WTC11 (cell line): ENCODE results near the gene FYCO1. TPM values are rescaled to one million over a fixed set of nuclear protein-coding genes. Genes with fewer than 3 reads are reported as not detected.

Experiments used
- ATAC-seq: fragments of 200-7000 bp; cut with Tn5 transposase; 2 replicates; pipeline ENCODE4 v1.10.0; 2021; ENCODE audit warnings: mild to moderate bottlenecking, moderate library complexity
- CTCF ChIA-PET: fragments of 300-600 bp; sonication (Branson Sonifier 250); formaldehyde crosslinking; loops from one replicate; lab custom pipeline; 2021; ENCODE audit warnings: antibody characterized with exemption; lab: Charles Lee
- POLR2A ChIA-PET: fragments of 350-600 bp; sonication (Branson Sonifier 250); formaldehyde crosslinking; loops from one replicate; lab custom pipeline; 2021; ENCODE audit warnings: antibody characterized with exemption; lab: Charles Lee
- DNase-seq: peaks from one replicate; pipeline ENCODE4 v3.0.0; 2021; ENCODE audit warnings: low spot score
- H3K27ac Mint-ChIP-seq: 2 replicates; pipeline ENCODE4 v1.8.0; 2021; ENCODE audit warnings: mixed read lengths
- H3K27me3 Mint-ChIP-seq: 2 replicates; pipeline ENCODE4 v1.8.0; 2021; ENCODE audit warnings: low read depth, mild to moderate bottlenecking, moderate library complexity, mixed read lengths
- H3K36me3 Mint-ChIP-seq: 2 replicates; pipeline ENCODE4 v1.8.0; 2021; ENCODE audit warnings: mixed read lengths
- H3K4me1 Mint-ChIP-seq: 2 replicates; pipeline ENCODE4 v1.8.0; 2022; ENCODE audit warnings: mixed read lengths
- H3K4me3 Mint-ChIP-seq: 2 replicates; pipeline ENCODE4 v1.8.0; 2021; ENCODE audit warnings: mild to moderate bottlenecking, moderate library complexity, mixed read lengths
- H3K9me3 Mint-ChIP-seq: 2 replicates; pipeline ENCODE4 v1.8.0; 2021; ENCODE audit warnings: mixed read lengths
- AR ChIP-seq: fragments of 250-450 bp; sonication (Bioruptor Pico); IDR thresholded peaks from 2 replicates; pipeline ENCODE4 v1.9.0; 2021; ENCODE audit warnings: mild to moderate bottlenecking
- ATF1 ChIP-seq: sonication (generic); formaldehyde crosslinking; IDR thresholded peaks from 2 replicates; pipeline ENCODE4 v1.8.1; 2023; ENCODE audit warnings: mild to moderate bottlenecking, moderate library complexity, missing genetic modification reagents
- CTCF ChIP-seq: fragments of 200-600 bp; IDR thresholded peaks from 2 replicates; pipeline ENCODE4 v1.8.0; 2022; ENCODE audit warnings: antibody characterized with exemption
- E2F1 ChIP-seq: sonication (generic); formaldehyde crosslinking; IDR thresholded peaks from 2 replicates; pipeline ENCODE4 v1.8.0; 2022; ENCODE audit warnings: mild to moderate bottlenecking, missing genetic modification reagents
- ESRRA ChIP-seq: sonication (generic); formaldehyde crosslinking; IDR thresholded peaks from 2 replicates; pipeline ENCODE4 v1.8.1; 2022; ENCODE audit warnings: mild to moderate bottlenecking, missing genetic modification reagents, borderline replicate concordance
- FOXJ3 ChIP-seq: sonication (generic); formaldehyde crosslinking; IDR thresholded peaks from 2 replicates; pipeline ENCODE4 v1.9.0; 2021; ENCODE audit warnings: missing genetic modification reagents, mild to moderate bottlenecking, borderline replicate concordance
- GRHL2 ChIP-seq: fragments of 250-450 bp; sonication (Bioruptor Pico); IDR thresholded peaks from 2 replicates; pipeline ENCODE4 v1.8.0; 2022; ENCODE audit warnings: mild to moderate bottlenecking, moderate library complexity; ENCODE audit not compliant: insufficient replicate concordance, severe bottlenecking
- HMGA2 ChIP-seq: fragments of 250-450 bp; sonication (Bioruptor Pico); IDR thresholded peaks from 2 replicates; pipeline ENCODE4 v1.4.0; 2021; ENCODE audit warnings: mild to moderate bottlenecking, moderate library complexity
- IRF1 ChIP-seq: sonication (generic); formaldehyde crosslinking; IDR thresholded peaks from 2 replicates; pipeline ENCODE4 v1.8.0; 2023; ENCODE audit warnings: missing genetic modification reagents
- NFYB ChIP-seq: sonication (generic); formaldehyde crosslinking; conservative IDR thresholded peaks from 2 replicates; pipeline ENCODE4 v1.8.0; 2022; ENCODE audit warnings: low read depth, missing genetic modification reagents
- PRDM15 ChIP-seq: sonication (generic); formaldehyde crosslinking; IDR thresholded peaks from 2 replicates; pipeline ENCODE4 v1.8.0; 2022; ENCODE audit warnings: missing genetic modification reagents
- TP53 ChIP-seq: sonication (generic); formaldehyde crosslinking; IDR thresholded peaks from 2 replicates; pipeline ENCODE4 v1.8.1; 2023; ENCODE audit warnings: mild to moderate bottlenecking, missing genetic modification reagents
- ZBTB21 ChIP-seq: sonication (generic); formaldehyde crosslinking; IDR thresholded peaks from 2 replicates; pipeline ENCODE4 v1.8.1; 2023; ENCODE audit warnings: mild to moderate bottlenecking, missing genetic modification reagents, borderline replicate concordance
- ZBTB43 ChIP-seq: sonication (generic); formaldehyde crosslinking; IDR thresholded peaks from 2 replicates; pipeline ENCODE4 v1.8.1; 2023; ENCODE audit warnings: mild to moderate bottlenecking, missing genetic modification reagents
- ZNF416 ChIP-seq: fragments of 250-450 bp; sonication (Bioruptor Pico); IDR thresholded peaks from 2 replicates; pipeline ENCODE4 v1.9.0; 2021; ENCODE audit warnings: mild to moderate bottlenecking, inconsistent platforms
- ZNF512 ChIP-seq: sonication (generic); formaldehyde crosslinking; IDR thresholded peaks from 2 replicates; pipeline ENCODE4 v1.8.1; 2022; ENCODE audit warnings: missing genetic modification reagents, borderline replicate concordance
- ZNF532 ChIP-seq: fragments of 250-450 bp; sonication (Bioruptor Pico); IDR thresholded peaks from 2 replicates; pipeline ENCODE4 v1.9.0; 2021; ENCODE audit warnings: mild to moderate bottlenecking, borderline replicate concordance
- ZNF671 ChIP-seq: fragments of 250-450 bp; sonication (Bioruptor Pico); IDR thresholded peaks from 2 replicates; pipeline ENCODE4 v1.8.0; 2021; ENCODE audit warnings: mild to moderate bottlenecking
- total RNA-seq: library from RNA; stranded (reverse); gene quantifications from 3 replicates; pipeline ENCODE4 v1.2.3, GENCODE V29; 2021

FYCO1 gene
- total RNA-seq, 1 experiment from 2014 or later = 13.9 TPM

- TF ChIP-seq PRDM15 (no peak), ZNF671 (no peak), ZNF416 (CRISPR knock-in tag) (no peak), ESRRA (CRISPR knock-in tag) (no peak), ZBTB43 (CRISPR knock-in tag) (no peak), GRHL2 (no peak), HMGA2 (no peak), IRF1 (CRISPR knock-in tag) (no peak), FOXJ3 (no peak), AR (CRISPR knock-in tag) (no peak), TP53 (CRISPR knock-in tag) (no peak)
These were observed 114.3 kb downstream of the FYCO1 start (continued) for GRCh38 chr3:45881078-45882022.

- CTCF ChIA-PET = no interaction called here
- H3K27me3 Mint-ChIP-seq = peaks cover 7% of the 10 kb centered on the region
- no peak for DNase-seq
- H3K27ac Mint-ChIP-seq = no peak overlapping the region
- no peaks in the 10 kb centered on the region for H3K36me3 Mint-ChIP-seq
- no peak for ATAC-seq
- TF ChIP-seq CTCF (no peak), E2F1 (CRISPR knock-in tag) (no peak), NFYB (CRISPR knock-in tag) (no peak), ZNF512 (CRISPR knock-in tag) (no peak), ZBTB21 (no peak), TP53 (CRISPR knock-in tag) (no peak), ZNF532 (CRISPR knock-in tag) (no peak), ATF1 (CRISPR knock-in tag) (no peak)
- H3K4me1 Mint-ChIP-seq = peaks cover 2% of the 10 kb centered on the region
- no peak overlapping the region for H3K4me3 Mint-ChIP-seq
- H3K9me3 Mint-ChIP-seq = no peaks in the 10 kb centered on the region
- POLR2A ChIA-PET = no interaction called here
These were observed 114.9 kb downstream of the FYCO1 start for GRCh38 chr3:45880725-45881077.
